ENCODE measurements around the gene MIP.
"Not testable (repeated sequence)": the region's sequence is repeated elsewhere in the genome, so short reads cannot be mapped to it uniquely, and the experiment has no call there.

DNA sequence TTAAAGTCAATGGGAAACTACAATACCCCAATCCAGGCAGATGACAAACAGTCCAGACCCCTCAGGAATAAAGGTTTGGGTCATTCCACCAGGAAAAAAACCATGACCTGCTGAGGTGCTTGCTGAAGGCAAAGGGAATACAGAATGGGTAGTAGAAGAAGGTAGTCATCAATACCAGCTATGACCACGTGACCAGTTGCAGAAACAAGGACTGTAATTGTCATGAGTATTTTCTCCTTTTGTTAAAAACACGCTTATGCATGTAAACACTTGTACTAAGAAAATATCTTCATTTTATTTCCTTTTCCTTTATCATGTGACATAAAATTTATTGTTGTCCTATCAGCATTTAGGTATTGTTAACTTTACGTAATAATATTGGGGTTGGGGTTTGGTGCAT, 50.2 kb downstream of the MIP start:
- not testable (repeated sequence) for TF ChIP-seq EZH2 (IDR thresholded peaks at IDR 0.05; ENCODE audit: borderline replicate concordance, insufficient read depth, low read length, poor library complexity, severe bottlenecking); RAD21 (conservative IDR thresholded peaks at IDR 0.05); EP300 (conservative IDR thresholded peaks at IDR 0.05; ENCODE audit: poor library complexity, severe bottlenecking)
- TF ChIP-seq, protein P1, sequence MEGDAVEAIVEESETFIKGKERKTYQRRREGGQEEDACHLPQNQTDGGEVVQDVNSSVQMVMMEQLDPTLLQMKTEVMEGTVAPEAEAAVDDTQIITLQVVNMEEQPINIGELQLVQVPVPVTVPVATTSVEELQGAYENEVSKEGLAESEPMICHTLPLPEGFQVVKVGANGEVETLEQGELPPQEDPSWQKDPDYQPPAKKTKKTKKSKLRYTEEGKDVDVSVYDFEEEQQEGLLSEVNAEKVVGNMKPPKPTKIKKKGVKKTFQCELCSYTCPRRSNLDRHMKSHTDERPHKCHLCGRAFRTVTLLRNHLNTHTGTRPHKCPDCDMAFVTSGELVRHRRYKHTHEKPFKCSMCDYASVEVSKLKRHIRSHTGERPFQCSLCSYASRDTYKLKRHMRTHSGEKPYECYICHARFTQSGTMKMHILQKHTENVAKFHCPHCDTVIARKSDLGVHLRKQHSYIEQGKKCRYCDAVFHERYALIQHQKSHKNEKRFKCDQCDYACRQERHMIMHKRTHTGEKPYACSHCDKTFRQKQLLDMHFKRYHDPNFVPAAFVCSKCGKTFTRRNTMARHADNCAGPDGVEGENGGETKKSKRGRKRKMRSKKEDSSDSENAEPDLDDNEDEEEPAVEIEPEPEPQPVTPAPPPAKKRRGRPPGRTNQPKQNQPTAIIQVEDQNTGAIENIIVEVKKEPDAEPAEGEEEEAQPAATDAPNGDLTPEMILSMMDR (IDR thresholded peaks at IDR 0.05; ENCODE audit: poor library complexity, severe bottlenecking): not testable (repeated sequence)

Measured in neural cell (in vitro differentiated cells).